GM21576 (cell line): ENCODE measurements around the gene KRTAP4-16.
"Not testable (repeated sequence)": the region's sequence is repeated elsewhere in the genome, so short reads cannot be mapped to it uniquely, and the experiment has no call there.

Experiments used
- ATAC-seq: cut with Tn5 transposase; IDR thresholded peaks from one replicate; pipeline ENCODE4 v1.9.1; 2021; ENCODE audit warnings: mild to moderate bottlenecking, moderate library complexity; ENCODE audit not compliant: unreplicated experiment

The KRTAP4-16 gene

DNA sequence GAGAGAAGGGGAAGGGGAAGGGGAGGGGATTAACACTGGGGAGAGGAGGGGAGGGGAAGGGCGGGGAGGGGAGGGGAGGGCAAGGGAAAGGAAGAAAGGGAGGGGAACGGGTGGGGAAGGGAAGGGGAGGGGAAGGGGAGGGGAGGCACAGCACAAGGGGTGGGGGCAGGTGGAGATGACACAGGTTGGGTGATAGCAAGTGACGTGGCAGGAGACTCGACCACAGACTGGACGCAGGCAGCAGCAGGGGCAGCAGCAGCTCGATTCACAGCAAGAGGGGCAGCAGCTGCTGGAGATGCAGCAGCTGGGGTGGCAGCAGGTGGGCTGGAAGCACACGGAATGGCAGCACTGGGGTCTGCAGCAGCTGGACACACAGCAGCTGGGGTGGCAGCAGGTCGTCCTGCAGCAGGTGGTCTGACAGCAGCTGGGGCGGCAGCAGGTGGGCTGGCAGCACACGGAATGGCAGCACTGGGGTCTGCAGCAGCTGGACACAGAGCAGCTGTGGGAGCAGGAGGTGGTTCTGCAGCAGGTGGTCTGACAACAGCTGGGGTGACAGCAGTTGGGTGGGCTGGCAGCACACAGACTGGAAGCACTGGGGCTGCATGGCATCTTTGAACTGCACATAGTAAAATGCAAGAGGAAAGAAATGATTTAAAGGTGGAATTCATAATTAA lies at the start of gene KRTAP4-16:
Gene KRTAP4-16, minus strand, starts transcription at position 624 of the 674 bp plus-strand sequence. Its CDS starts 0 bp downstream, at position 624.
- ATAC-seq, result no peak

DNA sequence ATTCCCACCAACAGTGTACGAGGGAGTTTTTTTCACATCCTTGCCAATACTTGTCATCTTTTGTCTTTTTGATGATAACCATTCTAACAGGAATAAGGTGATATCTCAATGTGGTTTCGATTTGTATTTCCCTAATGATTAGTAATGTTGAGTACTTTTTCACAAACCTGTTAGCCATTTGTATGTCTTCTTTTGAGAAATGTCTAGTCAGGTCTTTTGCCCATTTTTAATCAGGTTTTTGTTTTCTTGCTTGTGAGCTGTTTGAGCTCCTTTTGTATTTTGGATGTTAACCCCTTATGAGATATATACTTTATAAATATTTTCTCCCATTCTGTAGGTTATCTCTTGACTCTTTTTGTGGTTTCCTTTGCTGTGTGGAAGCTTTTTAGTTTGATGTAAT lies 49.5 kb upstream of the KRTAP4-16 start:
- ATAC-seq, result no peak

DNA sequence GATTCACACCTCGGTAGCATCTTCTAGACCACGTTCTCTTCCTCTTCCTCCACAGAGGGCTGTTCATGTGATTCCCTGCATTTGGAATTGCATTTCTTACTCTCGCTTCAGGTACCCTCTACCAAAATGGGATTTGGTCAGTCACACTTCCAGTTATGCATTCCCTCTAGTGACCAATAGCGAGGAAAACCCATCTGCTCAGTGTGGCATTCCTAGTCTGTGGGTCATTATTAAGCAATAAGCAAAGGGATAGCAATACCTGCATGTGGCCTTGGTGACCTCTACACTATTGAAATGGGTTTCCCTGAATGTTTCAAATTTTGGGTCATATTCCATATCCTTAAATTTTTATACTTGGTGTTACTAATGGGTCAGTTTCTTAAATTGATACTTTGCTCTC lies 48.0 kb upstream of the KRTAP4-16 start:
- ATAC-seq, result no peak

DNA sequence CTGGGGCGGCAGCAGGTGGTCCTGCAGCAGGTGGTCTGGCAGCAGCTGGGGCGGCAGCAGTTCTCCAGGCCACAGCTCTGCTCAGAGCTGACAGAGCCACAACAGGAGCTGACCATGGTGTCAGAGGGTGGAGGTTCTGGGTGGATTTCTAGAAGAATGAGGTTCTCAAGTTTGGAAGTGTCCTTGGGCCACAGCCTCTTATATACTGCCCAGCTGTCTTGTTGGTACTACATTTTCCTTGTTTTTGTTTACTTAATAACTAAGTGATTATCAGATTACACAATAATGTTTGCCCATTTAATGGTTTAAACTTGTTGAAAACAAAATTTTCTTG lies 47.6 kb upstream of the KRTAP4-16 start, which contains the start of gene KRTAP4-5:
Gene KRTAP4-5, minus strand, starts transcription at position 174 of the 334 bp plus-strand sequence. Its CDS starts 58 bp downstream, at position 116.
- ATAC-seq, result no peak

DNA sequence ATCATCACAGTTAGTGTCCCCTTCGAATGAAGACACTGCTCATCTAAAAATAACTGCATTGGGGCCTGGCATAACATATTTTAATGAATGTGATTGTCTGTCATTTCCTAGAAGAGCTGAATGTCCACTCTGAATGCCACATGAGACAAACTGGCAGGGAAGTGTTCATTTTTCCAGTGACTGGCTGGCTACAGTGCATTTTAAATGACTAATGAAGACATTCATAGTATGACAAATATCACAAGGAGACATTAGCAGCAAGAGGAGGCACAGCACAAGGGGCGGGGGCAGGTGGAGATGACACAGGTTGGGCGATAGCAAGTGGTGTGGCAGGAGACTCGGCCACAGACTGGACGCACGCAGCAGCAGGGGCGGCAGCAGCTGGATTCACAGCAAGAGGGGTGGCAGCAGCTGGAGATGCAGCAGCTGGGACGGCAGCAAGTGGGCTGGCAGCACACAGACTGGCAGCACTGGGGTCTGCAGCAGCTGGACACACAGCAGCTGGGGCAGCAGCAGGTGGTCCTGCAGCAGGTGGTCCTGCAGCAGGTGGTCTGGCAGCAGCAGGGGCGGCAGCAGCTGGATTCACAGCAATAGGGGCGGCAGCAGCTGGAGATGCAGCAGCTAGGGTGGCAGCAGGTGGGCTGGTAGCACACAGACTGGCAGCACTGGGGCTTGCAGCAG lies 47.1 kb upstream of the KRTAP4-16 start:
- not testable (repeated sequence) for ATAC-seq

DNA sequence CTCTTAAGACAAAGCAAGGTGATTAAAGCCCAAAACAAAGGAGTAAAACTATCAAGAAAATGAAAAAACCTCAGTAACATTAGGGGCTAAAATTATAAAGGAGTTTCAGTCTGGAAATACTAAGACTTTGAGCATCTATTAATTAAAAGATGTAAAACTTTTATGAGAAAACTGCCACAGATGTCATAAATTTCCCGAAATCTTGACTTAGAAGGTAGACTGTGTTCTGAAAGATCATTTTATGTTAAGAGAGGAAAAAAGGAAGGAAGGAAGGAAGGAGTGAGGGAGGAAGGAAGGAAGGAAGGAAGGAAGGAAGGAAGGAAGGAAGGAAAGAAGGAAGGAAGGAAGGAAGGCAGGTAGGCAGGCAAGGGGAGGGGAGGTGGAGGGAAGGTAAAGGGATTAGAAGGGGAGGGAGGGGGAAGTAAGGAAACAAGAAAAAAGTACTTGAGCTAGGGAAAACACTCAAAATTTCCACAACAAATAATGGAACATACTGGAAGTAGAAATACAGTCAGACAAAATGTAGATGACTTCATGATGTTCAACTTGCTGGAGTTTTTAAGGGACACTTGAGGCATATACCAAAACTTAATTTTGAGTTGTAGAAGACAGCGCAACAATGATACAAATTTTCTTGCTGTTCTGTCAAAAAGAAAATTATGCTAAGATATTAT lies 45.7 kb upstream of the KRTAP4-16 start:
- ATAC-seq, result no peak

DNA sequence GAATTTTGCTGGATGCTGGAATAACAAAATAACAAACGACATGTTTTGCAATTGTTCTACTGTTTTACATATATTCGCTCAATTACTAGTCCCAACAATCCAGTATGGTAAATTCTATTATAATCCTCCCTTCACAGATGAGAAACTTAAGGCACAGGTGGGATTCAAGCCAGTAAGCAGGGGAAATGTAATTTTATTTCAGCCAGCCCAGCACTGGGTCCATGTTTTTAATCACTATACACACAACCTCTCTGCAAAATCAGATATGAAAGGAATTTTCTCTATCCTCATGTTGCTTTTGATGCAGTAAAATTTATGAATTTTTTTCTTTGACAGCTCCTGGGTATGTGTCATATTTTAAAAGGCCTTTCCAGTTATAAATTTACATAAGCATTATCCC lies 43.3 kb upstream of the KRTAP4-16 start:
- ATAC-seq, result no peak

DNA sequence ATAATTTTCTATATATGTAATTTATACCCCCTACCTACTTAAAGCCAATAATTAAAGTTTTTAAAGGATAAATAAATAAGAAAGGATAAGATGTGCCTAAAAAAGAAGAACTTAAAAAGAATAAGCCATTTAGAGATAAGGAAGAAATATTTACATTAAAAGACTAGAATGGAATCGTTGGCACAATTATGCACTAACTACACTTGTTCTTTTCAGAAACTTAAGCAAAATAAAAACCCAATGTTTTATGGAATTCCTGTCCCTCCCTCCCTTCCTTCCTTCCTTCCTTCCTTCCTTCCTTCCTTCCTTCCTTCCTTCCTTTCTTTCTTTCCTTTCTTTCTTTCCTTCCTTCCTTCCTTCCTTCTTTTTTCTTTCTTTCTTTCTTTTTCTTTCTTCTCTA lies 42.8 kb upstream of the KRTAP4-16 start:
- no peak for ATAC-seq

DNA sequence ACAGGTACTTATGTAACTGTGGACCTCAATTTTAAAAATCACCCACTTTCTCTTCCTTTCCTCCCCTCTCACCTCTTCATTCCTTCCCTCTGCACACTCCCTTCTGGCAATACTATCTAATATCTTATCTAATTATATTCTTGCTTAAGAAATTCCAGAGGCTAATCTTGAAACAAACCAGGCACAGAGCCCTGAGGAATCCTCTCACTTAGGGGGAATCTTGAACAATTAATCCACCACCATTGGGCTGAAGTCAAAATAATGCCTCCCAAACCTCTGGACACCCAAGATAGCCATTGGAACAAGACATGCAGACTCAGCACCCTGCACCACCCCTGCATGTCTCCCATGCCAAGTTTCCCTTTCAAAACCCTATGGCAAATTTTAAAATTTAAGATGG lies 39.4 kb upstream of the KRTAP4-16 start:
- ATAC-seq, result no peak

DNA sequence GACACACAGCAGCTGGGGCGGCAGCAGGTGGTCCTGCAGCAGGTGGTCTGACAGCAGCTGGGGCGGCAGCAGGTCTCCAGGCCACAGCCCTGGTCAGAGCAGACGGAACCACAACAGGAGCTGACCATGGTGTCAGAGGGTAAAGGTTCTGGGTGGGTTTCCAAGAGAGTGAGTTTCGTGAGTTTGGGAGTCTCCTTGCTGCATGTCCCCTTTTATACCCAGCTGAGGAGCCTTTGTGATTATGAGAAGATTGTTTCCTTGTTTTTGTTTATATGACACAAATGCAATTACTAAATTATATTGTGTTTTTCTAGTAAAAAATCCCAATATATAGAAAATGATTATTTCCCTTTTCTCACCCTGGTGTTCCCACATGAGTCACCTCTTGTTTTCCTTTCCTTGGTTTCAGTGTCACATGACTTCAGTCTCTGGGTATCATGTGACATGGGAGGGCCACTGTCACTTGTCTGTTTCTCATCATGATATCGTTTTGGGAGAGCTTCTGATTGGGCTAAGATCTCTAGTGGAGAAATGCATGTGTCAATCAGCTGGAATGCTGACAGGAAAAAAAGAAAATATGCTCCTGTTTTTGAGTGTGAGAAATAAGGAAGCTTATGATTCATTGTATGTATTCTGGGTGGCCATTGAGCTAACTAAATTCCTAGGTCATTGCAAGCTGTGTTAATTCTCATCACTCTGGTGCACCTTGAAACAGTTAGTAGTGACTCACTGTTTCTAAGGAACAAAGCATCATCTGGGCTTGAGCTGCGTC lies 38.5 kb upstream of the KRTAP4-16 start, which contains the start of gene KRTAP4-6:
Gene KRTAP4-6, minus strand, starts transcription at position 185 of the 772 bp plus-strand sequence. Its CDS starts 57 bp downstream, at position 128.
- no peak for ATAC-seq

DNA sequence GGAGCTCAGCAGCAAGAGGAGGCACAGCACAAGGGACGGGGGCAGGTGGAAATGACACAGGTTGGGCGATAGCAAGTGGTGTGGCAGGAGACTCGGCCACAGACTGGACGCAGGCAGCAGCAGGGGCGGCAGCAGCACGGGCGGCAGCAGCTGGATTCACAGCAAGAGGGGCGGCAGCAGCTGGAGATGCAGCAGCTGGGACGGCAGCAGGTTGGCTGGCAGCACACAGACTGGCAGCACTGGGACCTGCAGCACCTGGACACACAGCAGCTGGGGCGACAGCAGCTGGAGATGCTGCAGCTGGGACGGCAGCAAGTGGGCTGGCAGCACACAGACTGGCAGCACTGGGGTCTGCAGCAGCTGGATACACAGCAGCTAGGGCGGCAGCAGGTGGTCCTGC lies 37.9 kb upstream of the KRTAP4-16 start:
- not testable (repeated sequence) for ATAC-seq

DNA sequence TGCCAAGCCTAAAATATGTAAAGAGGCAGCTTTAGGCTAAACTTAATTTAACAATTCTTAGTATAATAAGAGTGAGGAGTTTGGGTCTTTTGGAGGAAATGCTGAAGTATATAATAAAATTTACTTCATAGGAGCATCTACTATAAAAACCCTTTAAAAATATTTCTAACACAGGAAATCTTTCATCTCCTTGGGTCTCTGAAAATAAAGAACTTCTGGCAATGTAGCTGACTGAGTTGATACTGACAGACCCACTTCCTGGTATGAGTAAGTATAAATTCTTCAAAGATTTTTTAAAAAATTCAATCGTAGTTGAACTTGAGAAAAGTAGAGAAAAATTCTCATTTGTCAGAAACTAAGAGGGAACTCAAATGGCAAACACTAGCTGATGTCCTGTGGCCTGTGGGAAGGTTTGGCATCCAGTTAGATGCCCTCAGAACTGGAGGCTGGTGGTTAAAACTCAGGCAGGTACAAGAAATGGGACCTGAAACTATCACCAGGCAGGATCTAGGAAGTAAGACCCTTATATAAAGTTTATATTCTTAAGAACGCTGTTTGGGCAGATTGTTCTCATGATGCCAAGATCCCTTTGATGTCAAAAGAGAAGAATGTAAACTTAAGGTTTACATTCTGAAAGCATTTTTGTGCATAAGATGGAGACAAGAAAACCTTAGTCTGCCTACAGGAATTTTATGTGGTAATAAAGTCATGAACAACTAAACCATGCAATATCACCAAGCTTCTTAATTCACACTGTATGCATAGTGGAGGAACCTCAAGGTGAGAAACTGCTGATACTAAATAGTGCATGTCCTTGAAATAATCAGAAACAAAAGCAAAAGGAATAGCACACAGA lies 32.1 kb upstream of the KRTAP4-16 start:
- ATAC-seq, result no peak

DNA sequence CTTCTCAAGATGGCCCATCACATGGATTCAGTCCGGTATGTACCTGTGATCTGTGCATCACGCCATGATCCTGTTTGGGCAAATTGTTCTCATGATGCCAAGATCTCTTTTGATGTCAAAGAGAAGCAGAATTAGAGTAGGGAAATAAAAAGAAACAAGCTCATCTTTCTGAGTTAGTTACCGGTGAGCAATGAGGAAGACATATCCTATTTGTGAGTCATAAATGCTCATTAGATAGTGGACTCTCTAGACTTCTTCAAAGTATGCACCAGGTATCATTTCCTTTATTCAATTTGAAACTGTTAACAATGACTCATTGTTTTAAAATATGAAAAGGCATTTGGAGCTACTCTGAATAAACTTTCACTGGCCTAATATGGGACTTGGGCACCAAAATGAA lies 30.0 kb upstream of the KRTAP4-16 start:
- no peak for ATAC-seq

DNA sequence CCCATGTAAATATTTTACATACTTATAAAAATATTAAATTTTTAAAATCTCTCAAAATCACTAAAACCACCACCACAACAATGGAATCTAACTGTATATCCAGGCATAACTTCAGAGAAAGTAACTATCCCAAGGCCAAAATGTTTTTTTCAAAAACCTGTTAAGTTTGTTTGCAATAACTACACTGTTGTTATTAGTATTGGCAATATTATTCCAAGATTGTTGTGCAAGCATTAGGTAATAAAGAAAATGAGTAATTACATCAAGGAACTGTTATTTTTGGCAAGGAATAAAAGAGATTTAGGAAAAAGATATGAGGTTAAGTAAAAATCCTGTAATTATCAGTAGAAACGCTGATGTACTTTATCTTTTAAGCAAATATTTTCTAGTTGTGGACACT lies 25.4 kb upstream of the KRTAP4-16 start:
- ATAC-seq, result no peak

DNA sequence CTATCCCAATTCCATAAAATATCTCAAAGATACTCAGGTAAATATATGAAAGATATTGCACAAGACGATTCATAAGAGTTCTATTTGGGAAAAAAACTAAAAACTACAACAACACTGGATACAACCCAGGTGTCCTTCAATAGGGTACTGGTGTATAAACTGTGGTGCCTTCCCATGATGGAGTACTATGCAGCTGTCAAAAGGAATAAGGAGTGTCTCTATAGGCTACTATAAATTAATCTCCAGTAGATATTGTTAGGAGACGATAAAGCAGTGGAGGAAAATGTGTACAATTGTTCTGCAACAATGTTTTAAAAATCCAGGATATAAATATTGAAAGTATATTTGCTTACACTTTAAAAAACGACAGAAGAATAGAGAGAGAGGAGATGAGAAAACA lies 24.4 kb upstream of the KRTAP4-16 start:
- no peak for ATAC-seq

DNA sequence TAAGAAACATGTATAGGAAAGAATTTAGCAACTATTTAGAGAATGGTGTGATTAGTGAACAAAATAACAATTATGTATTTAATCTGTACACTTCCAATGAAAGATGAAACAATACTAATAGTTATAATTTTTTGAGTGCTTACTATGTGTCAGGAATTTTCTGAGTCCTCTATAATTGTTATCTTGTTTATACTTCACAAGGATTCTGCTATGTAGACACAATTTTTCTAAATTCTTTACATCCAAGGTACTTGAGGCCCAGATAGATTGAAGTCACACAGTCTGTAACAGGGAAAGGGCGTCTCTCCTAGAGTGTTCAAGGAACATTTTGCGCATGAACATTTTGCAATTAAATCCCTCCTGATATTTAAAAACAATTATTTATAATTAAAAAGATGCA lies 23.1 kb upstream of the KRTAP4-16 start:
- ATAC-seq, result no peak

DNA sequence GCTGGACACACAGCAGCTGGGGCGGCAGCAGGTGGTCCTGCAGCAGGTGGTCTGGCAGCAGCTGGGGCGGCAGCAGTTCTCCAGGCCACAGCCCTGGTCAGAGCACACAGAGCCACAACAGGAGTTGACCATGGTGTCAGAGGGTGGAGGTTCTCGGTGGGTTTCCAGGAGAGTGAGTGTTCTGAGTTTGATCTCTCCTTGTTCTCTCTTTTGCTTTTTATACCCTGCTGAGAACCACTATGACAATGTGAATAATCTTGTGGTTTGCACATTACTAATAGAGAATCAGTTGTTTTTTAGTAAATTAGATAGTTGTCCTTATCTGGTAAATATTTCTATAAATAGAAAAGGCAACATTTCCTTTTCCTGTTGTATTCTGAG lies 22.0 kb upstream of the KRTAP4-16 start, which contains the start of gene KRTAP4-12:
Gene KRTAP4-12, minus strand, starts transcription at position 192 of the 381 bp plus-strand sequence. Its CDS starts 60 bp downstream, at position 132.
- not testable (repeated sequence) for ATAC-seq

DNA sequence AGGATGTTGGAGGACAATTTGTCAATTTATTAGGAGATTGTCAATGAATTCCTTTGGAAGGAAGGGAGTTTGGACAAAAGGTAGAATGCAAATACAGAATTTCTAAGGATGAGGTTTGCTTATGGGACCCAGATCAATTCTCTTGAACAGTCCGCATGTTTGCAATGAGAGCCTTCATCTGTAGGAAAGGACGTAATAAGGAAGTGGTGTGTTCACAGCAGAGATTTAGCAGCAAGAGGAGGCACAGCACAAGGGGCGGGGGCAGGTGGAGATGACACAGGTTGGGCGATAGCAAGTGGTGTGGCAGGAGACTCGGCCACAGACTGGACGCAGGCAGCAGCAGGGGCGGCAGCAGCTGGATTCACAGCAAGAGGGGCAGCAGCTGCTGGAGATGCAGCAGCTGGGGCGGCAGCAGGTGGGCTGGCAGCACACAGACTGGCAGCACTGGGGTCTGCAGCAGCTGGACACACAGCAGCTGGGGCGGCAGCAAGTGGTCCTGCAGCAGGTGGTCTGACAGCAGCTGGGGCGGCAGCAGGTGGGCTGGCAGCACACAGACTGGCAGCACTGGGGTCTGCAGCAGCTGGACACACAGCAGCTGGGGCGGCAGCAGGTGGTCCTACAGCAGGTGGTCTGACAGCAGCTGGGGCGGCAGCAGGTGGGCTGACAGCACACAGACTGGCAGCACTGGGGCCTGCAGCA lies 21.4 kb upstream of the KRTAP4-16 start:
- ATAC-seq, result not testable (repeated sequence)

DNA sequence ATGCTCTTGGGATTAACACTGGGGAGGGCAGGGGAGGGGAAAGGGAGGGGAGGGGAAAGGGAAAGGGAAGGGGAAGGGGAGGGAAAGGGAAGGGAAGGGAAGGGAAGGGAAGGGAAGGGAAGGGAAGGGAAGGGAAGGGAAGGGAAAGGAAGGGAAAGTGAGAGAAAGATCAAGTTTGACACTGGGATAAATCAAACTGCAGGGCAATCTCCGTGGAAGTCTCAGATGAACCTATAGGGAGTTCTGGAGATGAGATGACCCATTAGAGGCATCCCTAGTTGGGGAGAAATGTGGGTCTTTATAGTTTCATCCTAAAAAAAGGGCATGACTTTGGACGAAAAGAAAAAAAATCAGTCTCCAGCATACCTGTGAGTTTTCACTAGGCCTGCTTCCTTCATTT lies 19.7 kb upstream of the KRTAP4-16 start:
- ATAC-seq, result no peak
